Epithelial cell of alveolus of lung (primary cell): Measurements from ENCODE around the gene PPP2R5E. TPM values are rescaled to one million over a fixed set of nuclear protein-coding genes. Genes with fewer than 3 reads are reported as not detected.

Experiments
- total RNA-seq: library from RNA; depleted of rRNA; stranded (reverse); fragments of >200 nt; gene quantifications from 2 replicates; pipeline ENCODE4 v1.2.1, GENCODE V29; 2015

The PPP2R5E gene
- total RNA-seq, result 17.6 and 29.4 TPM in 2 replicates

DNA sequence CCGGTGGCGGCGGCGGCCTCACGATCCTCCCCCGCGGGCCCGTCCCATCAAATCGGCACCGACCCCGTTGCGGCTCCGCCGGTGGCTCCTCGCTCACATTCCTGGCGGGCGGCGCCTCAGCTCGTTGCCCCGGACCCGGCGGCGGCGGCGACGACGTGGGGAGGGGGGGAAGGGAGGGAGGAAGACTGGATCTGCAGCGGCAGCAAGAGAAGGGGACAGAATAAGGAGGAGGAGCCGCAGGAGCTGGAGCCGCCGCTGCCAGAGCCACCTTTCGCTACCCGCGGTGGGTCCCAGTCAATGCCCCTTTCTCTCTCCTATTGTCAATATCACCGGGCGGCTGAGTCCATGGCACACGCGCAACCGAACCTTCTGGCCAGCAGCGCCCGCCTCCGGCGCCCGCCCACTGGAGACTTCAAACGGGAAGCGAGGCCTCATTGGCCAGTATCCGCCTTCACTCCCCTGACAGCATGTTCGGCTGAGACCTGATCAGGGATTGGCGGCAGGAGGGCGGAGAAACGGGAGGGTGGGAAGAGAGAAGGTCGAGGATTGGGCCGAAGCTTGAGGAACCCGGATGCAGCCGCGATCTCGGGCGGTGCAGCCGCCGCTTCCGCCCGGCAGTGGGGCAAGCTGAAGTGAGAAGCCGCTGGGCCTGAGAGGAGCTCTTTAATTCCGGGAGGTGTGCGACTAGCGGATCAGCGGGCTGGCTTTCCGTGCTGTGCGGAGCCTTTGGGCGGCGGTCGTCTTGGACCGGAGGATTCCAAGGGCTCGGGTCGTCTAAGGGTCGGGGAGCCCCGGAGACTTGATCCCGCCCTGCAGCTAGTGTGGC is at the start of gene PPP2R5E:
Gene PPP2R5E, minus strand, starts transcription at position 378 of the 826 bp plus-strand sequence. CDS start 3,692 bp downstream, outside the sequence.

Other genes starting within 250 kb of the PPP2R5E start
- gene GPHB5, start 224.4 kb downstream of the PPP2R5E start, total RNA-seq, result not detected in 2 replicates
- gene WDR89, start 98.5 kb upstream of the PPP2R5E start, total RNA-seq, result 5.7 and 11.1 TPM in 2 replicates
- gene SGPP1, start 184.7 kb upstream of the PPP2R5E start, total RNA-seq, result 17.5 and 19.2 TPM in 2 replicates